NCI-H128 (cell line): ENCODE measurements around the gene ORMDL2.
"Not testable (repeated sequence)": the region's sequence is repeated elsewhere in the genome, so short reads cannot be mapped to it uniquely, and the experiment has no call there.

Source experiments
- DNase-seq: peaks from one replicate; lab custom pipeline; 2025; ENCODE audit not compliant: unreplicated experiment; lab: John Stamatoyannopoulos, UW

ORMDL2 gene

GRCh38 chr12:55850401-55850800 lies 32.6 kb downstream of the ORMDL2 start:
- no peak for DNase-seq

GRCh38 chr12:55850893-55851292 lies 33.1 kb downstream of the ORMDL2 start:
- DNase-seq: no peak

GRCh38 chr12:55852740-55853139 lies 34.9 kb downstream of the ORMDL2 start:
- DNase-seq: no peak

GRCh38 chr12:55861396-55861795 lies 43.6 kb downstream of the ORMDL2 start:
- no peak for DNase-seq

- no peak for DNase-seq
These were observed 44.0 kb downstream of the ORMDL2 start for GRCh38 chr12:55861871-55862270.

GRCh38 chr12:55862286-55862685 lies 44.4 kb downstream of the ORMDL2 start:
- no peak for DNase-seq

GRCh38 chr12:55862931-55863330 lies 45.1 kb downstream of the ORMDL2 start:
- not testable (repeated sequence) for DNase-seq

GRCh38 chr12:55865327-55865726 lies 47.5 kb downstream of the ORMDL2 start:
- DNase-seq: no peak

- not testable (repeated sequence) for DNase-seq
These were observed 48.7 kb downstream of the ORMDL2 start for GRCh38 chr12:55866454-55867004.
